HepG2 (cell line): ENCODE measurements around the gene DNAJC28. TPM values are rescaled to one million over a fixed set of nuclear protein-coding genes. Genes with fewer than 3 reads are reported as not detected.

Experiments
- ATAC-seq: fragments of 200-7000 bp; cut with Tn5 transposase; 3 replicates; pipeline ENCODE4 v1.9.1; 2020; ENCODE audit warnings: mild to moderate bottlenecking, moderate library complexity
- BruUV-seq: library from RNA; stranded (reverse); fragments of 400-500 nt; replicated peaks from 2 replicates; lab custom pipeline; 2021; lab: Mats Ljungman, UMichigan
- CTCF ChIA-PET: fragments of 300-600 bp; formaldehyde crosslinking; extraction: SDS; loops from one replicate; lab custom pipeline; 2021; ENCODE audit warnings: low total read pairs, inconsistent platforms, low intra/inter-chr PET ratio; lab: Yijun Ruan, JAX
- POLR2A ChIA-PET: fragments of 350-600 bp; sonication (Branson Sonifier 250); formaldehyde crosslinking; loops from one replicate; lab custom pipeline; 2020; ENCODE audit warnings: antibody characterized with exemption, inconsistent platforms; lab: Yijun Ruan, JAX
- DNase-seq: peaks from one replicate; pipeline ENCODE4 v3.0.0-alpha.2; 2015; ENCODE audit warnings: low spot score
- FAIRE-seq: peaks from 3 replicates; lab custom pipeline; 2011; peaks lifted over from hg19 to GRCh38; lab: Jason Lieb, UNC
- H2AFZ ChIP-seq: one replicate; pipeline ENCODE4 v1.6.1; 2011; ENCODE audit warnings: low read length, inconsistent platforms
- H3K27ac ChIP-seq: fragments of 300-600 bp; 3 replicates; pipeline ENCODE4 v1.8.0; 2011; ENCODE audit warnings: mixed run types, mild to moderate bottlenecking, mixed read lengths, low read length, inconsistent platforms; ENCODE audit not compliant: insufficient read depth; ENCODE audit errors: extremely low read length
- H3K27me3 ChIP-seq, 2 experiments: fragments of 200-600 bp in 1 of 2; 2 replicates in 1 of 2; 3 replicates in 1 of 2; pipeline versions ENCODE4 v1.6.0 to v1.8.0; 2011; ENCODE audit warnings: low read length in 2 of 2, mild to moderate bottlenecking in 2 of 2, moderate library complexity in 2 of 2, inconsistent platforms in 1 of 2; ENCODE audit not compliant: insufficient read depth in 2 of 2, control insufficient read depth in 1 of 2
- H3K36me3 ChIP-seq, 2 experiments: fragments of 200-600 bp in 1 of 2; replicated peaks in 1 of 2; 2 replicates in 1 of 2; 3 replicates in 1 of 2; pipeline versions ENCODE4 v1.5.1 to v1.8.0; 2011; ENCODE audit warnings: low read length in 2 of 2, inconsistent platforms in 1 of 2; ENCODE audit not compliant: insufficient read depth in 2 of 2, control insufficient read depth in 1 of 2
- H3K4me1 ChIP-seq: 2 replicates; pipeline ENCODE4 v1.5.1; 2012; ENCODE audit warnings: low read length, inconsistent platforms; ENCODE audit not compliant: insufficient read depth
- H3K4me2 ChIP-seq: 2 replicates; pipeline ENCODE4 v1.6.0; 2011; ENCODE audit warnings: low read depth, low read length, inconsistent platforms
- H3K4me3 ChIP-seq, 3 experiments: fragments of 200-600 bp in 1 of 3; sonication (generic), shearing (Covaris generic) in 1 of 3; replicated peaks in 1 of 3; 2 replicates each; pipeline ENCODE4 v1.5.1; 2011 to 2016; ENCODE audit warnings: low read length in 3 of 3, inconsistent platforms in 2 of 3, low read depth in 2 of 3, mild to moderate bottlenecking in 2 of 3, control low read depth in 1 of 3, mixed read lengths in 1 of 3; ENCODE audit not compliant: insufficient read depth in 1 of 3
- H3K79me2 ChIP-seq: one replicate; pipeline ENCODE4 v1.6.1; 2011; ENCODE audit warnings: low read length, inconsistent platforms; ENCODE audit not compliant: insufficient read depth
- H3K9ac ChIP-seq: 2 replicates; pipeline ENCODE4 v1.6.0; 2011; ENCODE audit warnings: mild to moderate bottlenecking, low read depth, low read length, inconsistent platforms; ENCODE audit not compliant: insufficient read depth
- H3K9me3 ChIP-seq: 2 replicates; pipeline ENCODE4 v1.5.1; 2012; ENCODE audit warnings: mild to moderate bottlenecking, low read length
- H4K20me1 ChIP-seq: 2 replicates; pipeline ENCODE4 v1.6.0; 2011; ENCODE audit warnings: inconsistent platforms, mild to moderate bottlenecking, low read length, moderate library complexity; ENCODE audit not compliant: insufficient read depth
- CBX1 ChIP-seq: IDR thresholded peaks from one replicate; pipeline ENCODE4 v1.6.1; 2016; ENCODE audit warnings: antibody characterized with exemption, low read depth
- HIC2 ChIP-seq: sonication (generic); formaldehyde crosslinking; IDR thresholded peaks from 2 replicates; pipeline ENCODE4 v1.9.0; 2022; ENCODE audit warnings: low read depth, missing genetic modification reagents
- HMGXB3 ChIP-seq: sonication (generic); formaldehyde crosslinking; IDR thresholded peaks from 2 replicates; pipeline ENCODE4 v1.4.0; 2020; ENCODE audit warnings: missing genetic modification reagents, borderline replicate concordance
- PRMT3 ChIP-seq: sonication (generic); formaldehyde crosslinking; IDR thresholded peaks from 2 replicates; pipeline ENCODE4 v1.8.1; 2022; ENCODE audit warnings: low read depth, mild to moderate bottlenecking, moderate library complexity, missing genetic modification reagents, borderline replicate concordance
- RBFOX2 ChIP-seq: fragments of 200-400 bp; formaldehyde crosslinking; IDR thresholded peaks from 2 replicates; pipeline ENCODE4 v1.6.1; 2017; ENCODE audit warnings: low read depth, mild to moderate bottlenecking, low read length
- SOX13 ChIP-seq, 3 experiments: fragments of 450-650 bp in 1 of 3; sonication (generic) in 1 of 3; formaldehyde crosslinking in 1 of 3; IDR thresholded peaks in 2 of 3; conservative IDR thresholded peaks in 1 of 3; 2 replicates each; pipeline versions ENCODE4 v1.5.0 to v1.6.1; 2016 to 2020; ENCODE audit warnings: antibody characterized with exemption in 1 of 3, mild to moderate bottlenecking in 1 of 3, missing compliant biosample characterization in 1 of 3, missing genetic modification reagents in 1 of 3, moderate library complexity in 1 of 3
- ZNF12 ChIP-seq: sonication (generic); formaldehyde crosslinking; IDR thresholded peaks from 2 replicates; pipeline ENCODE4 v1.5.0; 2020; ENCODE audit warnings: missing genetic modification reagents
- ZNF670 ChIP-seq: sonication (generic); formaldehyde crosslinking; IDR thresholded peaks from 2 replicates; pipeline ENCODE4 v1.8.0; 2022; ENCODE audit warnings: mild to moderate bottlenecking, missing genetic modification reagents, borderline replicate concordance
- whole genome bisulfite sequencing: methylation state at CpG from one replicate; pipeline ENCODE4 v1.1.6; 2017; ENCODE audit warnings: low lambda C conversion rate; 5-methylcytosine and 5-hydroxymethylcytosine counted together
- in situ Hi-C: cut with HindIII; loops from 2 replicates; pipeline ENCODE4 v1.10.0; 2017; ENCODE audit warnings: low pct_unique_long_range_greater_than_20kb; ENCODE audit not compliant: extremely low pct_ligation_motif_present
- intact Hi-C: fragments of 100-400 bp; cut with micrococcal nuclease; formaldehyde crosslinking; loops from one replicate; pipeline ENCODE4 v1.10.0; 2022; ENCODE audit not compliant: unreplicated experiment
- polyA plus RNA-seq, 8 experiments: library from polyadenylated mRNA; depleted of rRNA in 3 of 8; stranded (reverse) in 7 of 8; unstranded in 1 of 8; fragments of >200 nt; fragmentation: Illumina TruSeq in 4 of 8; extraction: Trizol in 4 of 8; gene quantifications; 2 replicates each; pipeline versions ENCODE4 v1.2.1 to v1.2.3, GENCODE V29; 2011 to 2016; ENCODE audit warnings: low read depth in 4 of 8, missing spikeins in 1 of 8, mixed read lengths in 1 of 8; ENCODE audit not compliant: insufficient read depth in 1 of 8
- total RNA-seq, 5 experiments: library from RNA; depleted of rRNA; stranded (reverse); fragments of >200 nt; fragmentation: Illumina TruSeq; extraction: Trizol; gene quantifications; 2 replicates each; pipeline ENCODE4 v1.2.3, GENCODE V29; 2016; ENCODE audit warnings: low read depth in 1 of 5

The DNAJC28 gene
- total and polyA plus RNA-seq, 2 of the 13 experiments (the other 11 are each of a cell fraction or from before 2014, with no cell fraction given): 1.5 to 3.3 TPM

DNA sequence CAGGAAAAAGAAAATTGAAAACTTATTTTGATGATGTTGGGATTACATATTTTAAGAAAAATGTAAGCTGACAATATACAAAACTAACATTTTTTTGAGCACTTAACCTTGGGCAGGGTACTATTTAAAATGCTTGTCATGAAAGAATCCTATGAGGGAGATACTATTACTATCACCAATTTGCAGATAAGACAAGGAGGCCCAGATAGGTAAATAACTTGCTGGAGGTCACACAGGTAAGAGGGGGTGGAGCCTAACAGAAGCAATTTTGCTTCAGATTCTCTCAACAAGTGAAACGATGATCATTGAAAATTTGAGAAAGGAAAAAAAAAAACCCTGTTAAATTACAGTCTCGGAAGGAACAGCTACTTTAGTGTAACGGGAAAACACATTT, 49.2 kb upstream of the DNAJC28 start:
- in situ Hi-C loops: no loop called here
- peaks cover 4 to 35% of the 10 kb centered on the region in 2 experiments; a peak in 4 of 5 replicates for H3K36me3 ChIP-seq
- no TSS peak for BruUV-seq
- WGBS: 43% methylated on average over 3 of the region's 3 CpGs
- POLR2A ChIA-PET: interaction anchor here (1.2 to 2.0 kb wide), 3 partner anchors 49 to 216 kb away, joined by 3 to 5 read pairs (median 3); partner anchors contain the start of genes DNAJC28 and IFNAR1
- TF ChIP-seq HIC2 (no peak), RBFOX2 (0 out of 2 replicates have a peak, but pooled peaks have one; percentile 41), ZNF12 (CRISPR knock-in tag) (peak; percentile 72; the same call in 1 of the 2 replicates), SOX13 (IDR thresholded peaks at IDR 0.05) (no peak), SOX13 (CRISPR knock-in tag; conservative IDR thresholded peaks at IDR 0.05 in 1 of 2, IDR thresholded peaks at IDR 0.05 in 1 of 2) (no peak)
- peaks cover 16% of the 10 kb centered on the region for H3K4me1 ChIP-seq
- H3K27ac ChIP-seq: peak overlapping the region; percentile 100
- H4K20me1 ChIP-seq: peaks cover 29% of the 10 kb centered on the region
- peaks cover 67% of the 10 kb centered on the region for H3K79me2 ChIP-seq
- CTCF ChIA-PET: no interaction called here
- H3K27me3 ChIP-seq: no peaks in the 10 kb centered on the region; a peak in 1 of 5 replicates
- H2AFZ ChIP-seq: no peak overlapping the region
- no peaks in the 10 kb centered on the region for H3K9me3 ChIP-seq
- H3K9ac ChIP-seq: peak overlapping the region; percentile 100
- intact Hi-C loops: loop anchor here (5.0 kb wide), 1 partner anchor 47 kb away; the partner anchor contains the start of gene DONSON
- FAIRE-seq: no peak
- DNase-seq: no peak
- ATAC-seq: no peak
- H3K4me3 ChIP-seq: peak overlapping the region; percentile 85 to 98 (median 85)
- peak overlapping the region; percentile 89 for H3K4me2 ChIP-seq

DNA sequence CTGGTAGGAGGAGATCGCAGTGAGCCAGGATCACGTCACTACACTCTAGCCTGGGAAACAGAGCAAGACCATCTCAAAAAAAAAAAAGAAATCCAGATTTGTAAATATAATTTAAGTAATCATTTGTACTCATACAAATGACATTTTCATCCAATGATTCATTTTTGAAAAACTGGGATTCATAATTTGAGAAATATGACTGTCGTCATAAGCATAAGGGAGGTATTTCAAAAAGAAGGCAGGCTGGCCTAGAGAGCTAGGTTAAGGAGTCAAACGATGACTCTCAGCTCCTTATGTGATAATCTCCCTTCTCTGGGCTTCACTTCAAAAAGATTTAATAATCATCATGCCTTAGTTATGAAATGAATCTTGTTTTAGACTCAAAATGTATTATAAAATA, 48.1 kb upstream of the DNAJC28 start:
- peaks cover 5 to 44% of the 10 kb centered on the region in 2 experiments; a peak in 4 of 5 replicates for H3K36me3 ChIP-seq
- in situ Hi-C loops: no loop called here
- ATAC-seq: no peak
- no peak for TF ChIP-seq HMGXB3
- TF ChIP-seq CBX1: no peak
- no peak for TF ChIP-seq ZNF670 (CRISPR knock-in tag)
- TF ChIP-seq PRMT3 (CRISPR knock-in tag): no peak

More for the DNA sequence above, 48.1 kb upstream of the DNAJC28 start:
- no TSS peak for BruUV-seq
- POLR2A ChIA-PET: interaction anchor here (1.6 kb wide), 1 partner anchor 48 kb away, joined by 3 read pairs; the partner anchor contains the start of gene DNAJC28
- CTCF ChIA-PET: no interaction called here
- intact Hi-C loops: loop anchor here (5.0 kb wide), 1 partner anchor 48 kb away; the partner anchor contains the start of gene DONSON
- peaks cover 18% of the 10 kb centered on the region for H4K20me1 ChIP-seq
- no peak for DNase-seq
- no peak for FAIRE-seq
- H2AFZ ChIP-seq: no peak overlapping the region
- H3K4me3 ChIP-seq: no peak overlapping the region
- 90% methylated on average over 4 of the region's 4 CpGs for WGBS
- H3K9me3 ChIP-seq: no peaks in the 10 kb centered on the region
- peaks cover 56% of the 10 kb centered on the region for H3K79me2 ChIP-seq
- H3K27me3 ChIP-seq: no peaks in the 10 kb centered on the region; a peak in 1 of 5 replicates
- H3K27ac ChIP-seq: no peak overlapping the region
- peaks cover 10% of the 10 kb centered on the region for H3K4me1 ChIP-seq
- no peak overlapping the region for H3K4me2 ChIP-seq
- H3K9ac ChIP-seq: peak overlapping the region; percentile 44; the same call in 1 of the 2 replicates
